Measurements from ENCODE around the gene CARD19.

The CARD19 gene

DNA sequence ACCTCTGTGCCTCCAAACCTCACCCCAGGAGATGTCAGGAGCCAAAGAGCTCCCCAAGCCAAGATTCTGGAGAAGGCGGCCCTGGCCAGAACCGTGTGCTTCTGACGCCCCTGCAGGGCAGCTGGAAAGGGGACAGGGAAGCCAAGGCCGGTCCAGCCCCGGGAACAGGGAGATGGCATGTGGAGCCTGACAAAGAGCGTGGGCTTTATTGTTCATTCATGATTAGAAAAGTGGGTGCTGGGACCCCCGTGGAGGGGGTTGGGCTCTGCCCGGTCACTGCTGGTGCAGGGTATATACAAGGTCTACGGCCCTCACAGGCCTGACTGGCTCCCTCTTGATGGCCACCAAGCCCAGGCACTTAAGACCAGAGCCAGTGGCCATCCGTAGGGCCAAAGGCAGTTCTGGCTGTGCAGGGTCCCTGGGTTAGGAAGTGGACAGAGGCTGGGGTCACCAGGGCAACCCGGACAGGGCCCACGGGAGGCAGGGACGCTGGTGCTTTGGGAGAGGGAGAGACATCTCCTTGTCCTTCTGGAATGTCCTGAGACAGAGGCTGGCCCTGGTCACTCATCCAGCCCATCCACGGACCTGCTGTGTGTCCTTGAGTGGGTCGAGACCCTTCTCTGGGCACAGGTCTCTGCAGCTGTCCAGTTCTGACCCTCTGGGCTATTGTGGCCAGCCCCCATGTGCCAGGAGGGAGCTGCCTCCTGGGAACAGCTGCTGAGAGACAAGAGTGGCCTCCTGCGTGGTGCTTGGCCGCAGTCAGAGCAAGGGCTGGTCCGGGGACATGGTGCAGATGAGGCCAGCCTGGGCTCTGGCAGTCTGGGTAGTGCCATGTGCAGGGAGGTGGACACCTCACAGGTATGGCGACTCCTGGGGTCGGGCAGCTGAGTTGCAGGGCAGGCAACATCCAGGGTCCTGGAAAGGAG, 25.6 kb downstream of the CARD19 start:
- DNase-seq = no peak

DNA sequence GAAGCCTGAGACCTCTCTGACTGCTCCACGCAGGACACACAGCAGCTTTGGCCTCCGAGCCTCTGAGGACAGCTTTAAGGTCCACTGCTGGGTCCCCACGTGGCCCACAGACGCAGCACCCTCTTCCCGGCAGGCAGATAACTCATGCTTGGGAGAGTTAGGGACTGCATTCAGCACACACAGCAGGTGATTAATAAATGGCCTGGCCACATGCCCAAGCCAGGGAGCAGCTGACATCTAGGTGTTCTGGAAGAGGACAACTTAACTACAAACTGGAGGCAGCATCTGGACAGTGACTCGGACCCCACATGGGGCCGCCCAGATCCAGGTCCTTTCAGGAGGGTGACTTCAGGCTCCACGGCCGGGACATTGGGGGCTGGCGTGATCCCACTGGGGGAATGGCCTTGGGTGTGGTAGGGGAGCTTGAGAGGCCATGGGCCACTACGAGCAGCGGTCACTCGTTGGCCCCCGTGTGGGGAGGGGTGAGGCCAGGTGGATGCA, 26.8 kb downstream of the CARD19 start:
- DNase-seq = no peak

DNA sequence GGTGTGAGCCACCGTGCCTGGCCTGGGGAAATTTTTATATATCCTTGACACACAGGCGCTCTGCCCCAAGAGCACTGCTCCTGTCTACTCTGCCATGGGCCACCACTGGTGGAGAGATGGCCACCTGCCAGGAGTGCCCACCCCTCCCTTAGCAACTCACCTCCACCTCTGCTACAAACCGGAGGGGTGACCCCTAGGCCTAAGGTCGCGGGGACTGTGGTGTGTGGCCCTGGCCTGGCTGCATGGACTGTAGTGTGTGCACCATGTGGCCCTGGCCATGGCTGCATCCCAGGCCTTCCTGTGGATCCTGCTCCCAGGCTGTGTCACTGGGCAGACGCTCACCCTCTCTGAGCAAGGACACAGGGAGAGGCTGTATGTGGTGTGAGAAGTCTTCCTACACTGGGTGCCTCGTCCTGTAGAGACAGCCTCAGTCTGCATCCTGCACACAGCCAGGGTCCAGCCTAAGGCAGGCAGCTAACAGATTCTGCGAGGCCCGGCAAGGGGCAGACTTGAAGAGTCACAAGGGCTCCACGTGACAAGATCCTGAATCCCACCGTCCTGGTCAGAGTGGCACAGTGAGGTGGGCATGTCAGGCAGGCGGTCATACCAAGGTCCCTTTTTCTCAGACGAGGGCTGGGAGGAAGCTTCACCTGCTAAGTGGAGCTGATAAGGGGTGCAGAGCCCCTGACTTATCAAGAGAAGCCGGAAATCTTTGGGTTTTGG, 27.7 kb downstream of the CARD19 start:
- no peak for DNase-seq

DNA sequence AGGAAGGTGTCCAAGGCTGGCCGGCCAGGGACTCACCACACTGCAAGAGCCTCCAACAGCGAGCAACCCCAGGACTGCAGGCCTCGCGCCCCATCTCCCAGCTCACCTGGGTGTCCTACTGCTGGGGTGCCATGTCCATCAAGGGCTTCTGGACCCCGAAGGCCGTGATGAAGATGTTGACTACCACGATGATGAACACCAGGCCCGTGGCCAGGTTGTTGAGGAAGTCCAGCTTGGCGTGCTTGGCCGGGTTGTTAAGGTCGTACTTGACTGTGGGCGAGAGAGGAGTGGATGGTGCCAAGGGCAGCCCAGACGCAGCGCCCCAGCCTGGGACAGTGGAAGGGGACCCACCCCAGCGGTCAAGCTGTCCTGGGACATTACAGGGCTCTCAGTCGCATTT, 28.8 kb downstream of the CARD19 start:
- DNase-seq = no peak

DNA sequence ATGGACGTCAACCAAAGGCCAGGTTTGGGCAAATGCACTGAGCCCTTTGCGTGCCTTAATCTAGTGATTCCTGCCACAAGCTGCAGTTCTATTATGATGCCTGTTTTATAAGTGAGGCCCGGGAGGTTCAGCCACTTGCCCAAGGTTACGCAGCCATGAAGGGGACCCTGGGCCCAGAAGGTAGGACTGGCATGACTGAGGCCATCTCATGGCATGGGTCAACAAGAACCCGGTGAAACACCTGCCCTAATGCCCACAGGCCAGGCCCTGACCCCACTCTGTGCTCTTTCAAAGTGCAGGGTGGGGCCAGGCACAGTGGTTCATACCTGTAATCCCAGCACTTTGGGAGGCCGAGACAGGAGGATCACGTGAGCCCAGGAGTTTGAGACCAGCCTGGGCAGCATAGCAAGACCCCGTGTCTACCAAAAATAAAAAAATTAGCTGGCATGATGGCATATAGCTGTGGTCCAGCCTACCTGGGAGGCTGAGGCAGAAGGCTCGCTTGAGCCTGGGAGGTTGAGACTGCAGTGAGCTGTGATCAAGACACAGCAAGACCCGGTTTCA, 29.4 kb downstream of the CARD19 start:
- DNase-seq = no peak

DNA sequence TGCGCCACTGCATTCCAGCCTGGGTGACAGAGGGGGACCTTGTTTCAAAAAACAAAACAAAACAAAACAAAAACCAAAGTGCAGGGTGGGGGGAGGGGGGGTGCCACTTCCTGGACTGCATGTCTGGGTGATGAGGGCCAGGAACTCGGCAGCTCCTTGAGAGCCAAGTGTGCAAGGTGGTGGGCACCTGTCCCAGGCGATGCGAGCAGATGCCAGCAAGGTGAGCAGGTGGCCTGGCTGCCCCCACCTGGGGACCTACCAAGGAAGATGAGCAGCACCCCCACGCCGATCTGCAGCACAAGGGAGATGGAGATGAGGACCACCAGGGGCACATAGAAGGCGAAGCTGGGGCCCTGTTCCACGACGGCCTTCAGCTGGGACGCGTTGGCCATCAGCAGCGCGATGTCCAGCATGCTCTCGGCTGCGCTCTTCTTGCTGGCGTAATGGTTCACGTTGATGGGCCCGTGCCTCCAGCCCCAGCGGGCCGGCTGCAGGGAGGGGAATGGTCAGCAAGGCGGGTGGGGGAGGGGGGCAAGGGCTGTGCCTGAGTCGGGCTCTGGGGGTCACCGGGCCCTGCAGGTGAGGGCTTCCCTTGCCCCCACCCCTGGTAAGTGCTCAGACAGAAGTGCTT, 30.2 kb downstream of the CARD19 start:
- no peak for DNase-seq

DNA sequence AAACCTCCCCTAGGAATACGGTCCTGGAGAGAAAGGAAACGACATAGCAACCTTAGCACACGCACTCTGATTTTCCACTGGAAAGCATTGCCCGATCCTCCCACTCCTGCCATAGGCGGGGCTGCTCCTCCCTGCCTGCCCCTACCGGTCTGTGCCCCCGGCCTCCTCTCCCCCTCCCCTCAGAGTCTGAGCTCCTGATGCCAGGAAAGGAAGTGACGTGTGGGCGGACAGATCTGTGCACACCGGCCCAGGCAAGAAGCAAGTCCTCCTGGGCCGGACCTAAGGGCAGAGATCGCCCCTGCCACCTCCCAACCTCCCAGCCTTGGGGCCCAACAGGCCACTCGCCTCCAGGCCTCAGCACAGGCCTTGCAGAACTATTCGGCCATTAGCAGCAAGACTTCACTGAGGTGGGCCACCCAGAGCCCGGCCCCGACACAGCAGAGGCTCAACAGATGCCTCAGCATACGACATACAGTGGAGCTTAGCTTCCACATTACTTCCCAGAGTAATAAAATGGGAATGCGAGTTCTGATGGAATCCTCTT, 30.9 kb downstream of the CARD19 start:
- no peak for DNase-seq

DNA sequence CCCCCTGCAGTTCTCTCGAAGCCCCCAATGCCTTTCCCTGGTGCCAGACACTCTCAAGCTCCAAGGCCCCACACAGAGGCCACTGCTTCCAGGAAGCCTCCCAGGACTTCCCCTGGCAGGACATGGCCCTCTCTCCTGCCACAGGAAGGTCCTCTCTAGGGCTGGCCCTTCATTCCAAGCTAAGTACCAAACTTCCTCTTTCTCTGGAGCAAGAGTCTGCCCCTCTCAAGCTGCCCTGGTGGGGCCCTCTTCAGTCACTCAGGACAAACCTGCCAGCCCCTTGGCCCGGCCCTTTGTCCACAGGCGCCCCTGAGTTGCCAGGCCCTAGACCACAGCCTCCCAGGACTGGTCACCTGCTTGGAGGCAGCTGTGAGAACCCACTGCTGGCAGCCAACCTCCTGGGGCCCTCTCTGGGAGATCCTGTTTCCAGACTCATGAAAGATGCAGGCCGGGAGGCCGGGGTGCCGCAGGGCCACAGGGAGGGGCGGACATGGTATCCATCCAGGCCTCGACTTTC, 31.4 kb downstream of the CARD19 start:
- DNase-seq = no peak

DNA sequence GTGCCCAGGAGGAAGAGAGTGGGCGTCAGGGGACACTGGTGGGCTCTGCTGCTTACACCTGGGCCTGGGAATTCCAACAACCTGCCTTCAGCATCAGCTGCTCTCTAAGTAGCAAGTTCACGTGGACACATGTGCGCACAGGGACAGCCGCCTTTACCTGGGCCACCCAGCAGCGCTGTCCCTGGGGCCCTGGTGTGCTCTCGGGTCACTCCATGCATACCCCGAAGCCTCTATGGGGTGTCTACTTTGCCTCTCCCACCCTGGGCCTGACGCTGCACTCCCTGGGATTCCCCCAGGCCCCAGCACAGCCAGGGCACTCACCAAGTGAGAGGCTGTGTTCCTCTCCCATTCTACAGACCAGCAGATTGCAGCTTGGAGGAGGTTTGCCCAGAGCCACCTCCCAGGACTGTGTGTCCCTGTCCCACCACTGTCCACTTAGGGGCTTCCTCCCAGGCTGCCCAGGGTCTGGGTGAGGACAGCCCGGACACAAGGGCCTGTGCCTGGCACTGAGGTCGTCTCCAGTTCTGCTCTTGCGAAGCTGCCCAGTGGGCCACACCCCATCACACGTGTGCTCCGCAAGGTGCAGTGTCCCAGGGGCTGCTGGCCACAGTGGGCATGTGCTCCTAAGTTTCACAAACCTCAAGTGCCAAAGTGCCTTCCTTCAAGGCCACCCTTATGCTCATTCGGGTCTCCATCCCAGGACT, 32.1 kb downstream of the CARD19 start:
- no peak for DNase-seq

DNA sequence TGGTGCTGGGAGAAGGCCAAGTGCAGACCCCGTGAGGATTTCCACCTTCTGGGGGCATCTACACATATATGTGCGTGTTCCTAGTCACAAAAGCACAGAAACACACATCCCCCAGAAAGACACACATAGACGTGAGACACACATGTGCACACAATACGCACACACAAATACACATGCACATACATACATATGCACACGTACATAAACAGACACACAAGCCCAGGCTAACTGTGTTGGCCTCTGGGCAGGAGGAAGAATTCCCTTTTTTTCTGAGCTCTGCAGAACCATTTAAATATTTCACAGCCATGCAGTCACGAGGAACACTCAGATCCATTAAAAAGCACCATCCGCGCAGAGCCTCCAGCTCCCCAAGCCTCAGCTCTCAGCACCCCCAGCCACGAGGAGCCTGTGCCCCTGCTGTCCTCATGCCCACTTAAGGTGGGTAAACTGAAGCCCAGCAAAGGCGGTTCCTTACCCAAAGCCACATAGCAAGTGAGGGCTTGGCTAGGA, 32.8 kb downstream of the CARD19 start:
- DNase-seq = no peak

DNA sequence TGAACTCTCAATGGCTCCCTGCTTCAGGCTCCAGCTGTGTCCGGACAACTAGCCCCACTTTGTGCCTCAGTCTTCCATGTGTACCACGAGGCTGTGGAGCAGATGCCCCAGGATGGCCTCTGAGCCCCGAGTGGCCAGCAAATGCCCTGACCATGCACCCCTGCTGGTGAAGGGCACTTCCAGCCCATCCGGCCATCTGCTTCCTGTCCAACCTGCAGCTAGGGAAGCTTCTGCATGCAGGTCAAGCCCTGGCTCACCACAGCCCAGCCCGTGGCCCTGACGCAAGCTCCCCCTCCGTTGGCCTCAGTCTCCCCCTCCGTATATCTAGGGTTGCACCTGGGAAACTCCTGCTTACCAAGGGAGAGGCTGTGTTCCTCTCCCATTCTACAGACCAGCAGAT, 33.3 kb downstream of the CARD19 start:
- no peak for DNase-seq

DNA sequence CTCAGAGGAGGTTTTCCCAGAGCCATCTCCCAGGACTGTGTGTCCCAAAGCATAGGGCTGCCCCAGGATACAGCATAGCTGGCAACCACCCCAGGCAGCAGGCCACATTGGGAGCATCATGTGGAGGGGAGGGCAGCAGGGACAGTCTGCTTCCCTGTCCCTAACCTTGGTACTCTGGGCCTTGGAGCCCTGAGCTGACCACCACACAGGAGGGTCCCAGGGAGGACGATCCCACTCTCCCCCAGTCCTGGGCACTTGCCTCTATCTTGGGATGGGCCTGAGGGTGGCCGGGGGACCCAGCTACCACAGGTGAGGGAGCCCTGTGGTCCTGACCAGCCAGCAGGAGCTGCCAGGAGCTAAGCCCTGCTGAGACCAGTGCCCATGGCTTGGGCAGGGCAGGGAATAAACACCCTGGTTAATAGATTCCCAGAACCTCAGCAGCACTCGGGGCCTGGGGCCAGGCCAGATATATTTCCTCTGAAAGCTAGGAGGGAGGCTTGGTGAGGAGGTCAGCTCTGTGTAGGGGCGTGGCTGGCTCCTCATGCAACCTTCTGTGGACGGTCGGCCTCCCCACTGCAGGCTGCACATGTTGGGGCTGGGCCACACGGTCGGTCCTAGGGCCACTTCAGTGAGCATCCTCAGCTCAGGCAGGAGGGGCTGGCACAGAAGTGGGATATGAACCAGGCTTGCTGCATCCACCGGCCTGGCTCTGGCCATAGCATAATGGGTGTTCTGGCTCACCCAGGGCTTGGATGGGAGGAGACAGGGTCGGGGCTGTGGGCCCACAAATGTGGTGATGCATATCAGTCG, 33.9 kb downstream of the CARD19 start:
- no peak for DNase-seq

DNA sequence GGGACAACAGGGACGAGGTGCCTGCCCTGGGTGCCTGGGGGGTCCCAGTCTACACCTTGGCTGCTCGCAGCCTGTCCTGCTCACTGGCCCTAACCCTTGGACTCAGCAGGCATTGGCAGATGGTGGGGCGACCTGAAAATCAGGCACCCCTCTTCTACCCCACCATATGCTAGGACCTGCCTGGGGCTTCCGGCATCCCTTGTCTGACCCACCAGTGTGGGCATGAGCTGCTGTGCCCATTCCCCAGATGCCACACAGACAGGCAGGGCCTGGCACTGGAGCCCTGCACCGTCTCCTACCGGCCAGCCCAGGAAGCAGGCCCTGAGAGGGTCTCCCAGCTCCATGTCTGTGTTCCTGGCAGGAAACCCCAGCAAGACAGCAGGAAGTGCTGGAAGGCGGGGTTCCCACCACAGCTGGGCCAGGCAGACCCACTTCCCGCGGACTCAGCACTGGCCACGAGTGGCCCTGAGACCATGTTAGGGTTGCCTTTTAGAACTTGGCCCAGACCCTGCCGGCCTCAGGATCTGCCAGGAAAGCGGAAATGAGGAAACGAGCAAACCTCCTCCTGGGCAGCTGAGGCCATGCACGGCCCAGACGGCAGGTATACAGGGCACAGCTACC, 35.0 kb downstream of the CARD19 start:
- no peak for DNase-seq

DNA sequence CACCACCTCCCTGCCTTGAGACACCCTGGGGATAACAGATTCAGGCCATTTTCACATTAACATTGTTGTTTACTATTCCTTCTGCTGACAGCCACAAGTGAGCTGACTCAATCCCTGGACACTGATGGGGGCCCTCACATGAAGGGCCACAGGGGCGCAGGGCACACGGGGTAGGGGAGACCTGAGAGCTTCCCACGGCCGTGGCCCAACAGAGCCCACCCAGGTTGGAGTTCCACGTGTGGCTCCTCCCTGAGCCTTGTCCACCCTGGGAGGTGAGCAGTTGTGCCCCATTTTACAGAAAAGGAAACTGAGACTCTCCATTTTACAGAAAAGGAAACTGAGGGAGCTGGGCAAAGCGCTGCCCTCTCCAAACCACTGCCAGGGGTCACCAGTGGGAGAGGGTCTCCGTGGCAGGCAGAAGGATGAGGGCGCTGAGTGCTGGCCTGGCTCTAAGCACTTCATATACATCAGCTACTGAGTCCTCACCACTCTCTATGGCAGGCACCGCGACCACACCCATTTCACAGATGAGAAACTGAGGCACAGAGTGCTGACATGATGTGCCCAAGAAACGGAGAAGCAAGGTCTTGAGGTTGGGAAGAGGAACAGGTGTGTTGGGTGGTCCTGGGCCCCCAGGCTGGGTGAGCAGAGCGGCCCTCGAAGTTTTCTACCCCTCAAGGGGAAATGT, 35.7 kb downstream of the CARD19 start:
- no peak for DNase-seq

DNA sequence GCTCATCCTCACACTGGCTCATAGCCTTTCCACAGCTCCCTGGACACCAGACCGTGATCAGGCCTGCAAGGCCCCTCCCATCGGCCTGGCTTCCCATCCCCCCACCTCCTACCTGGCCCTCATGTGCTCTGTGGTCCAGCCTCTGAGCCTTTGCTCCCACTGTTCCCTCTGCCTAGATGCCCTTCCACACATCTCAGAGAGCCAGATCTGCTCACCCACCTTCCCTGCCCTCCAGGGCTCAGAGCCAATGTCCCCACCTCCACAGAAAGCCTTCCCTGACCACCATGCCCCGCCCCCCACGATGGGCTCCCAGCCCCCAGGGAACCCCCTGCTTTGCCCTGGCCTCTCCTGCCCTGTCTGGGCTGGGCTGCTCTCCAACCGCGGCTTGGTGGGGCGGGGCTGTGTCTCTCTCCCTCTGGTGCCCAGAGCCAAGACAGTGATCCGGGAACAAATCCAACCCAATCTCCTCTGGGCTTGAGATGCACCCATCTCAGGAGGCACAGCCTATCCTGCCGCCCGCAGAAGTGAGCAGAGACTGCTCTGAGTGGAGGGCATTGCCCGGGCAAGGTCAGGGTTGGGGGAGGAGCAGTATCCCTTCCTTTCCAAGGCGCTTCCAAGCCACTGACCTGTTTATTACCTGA, 36.4 kb downstream of the CARD19 start:
- no peak for DNase-seq

DNA sequence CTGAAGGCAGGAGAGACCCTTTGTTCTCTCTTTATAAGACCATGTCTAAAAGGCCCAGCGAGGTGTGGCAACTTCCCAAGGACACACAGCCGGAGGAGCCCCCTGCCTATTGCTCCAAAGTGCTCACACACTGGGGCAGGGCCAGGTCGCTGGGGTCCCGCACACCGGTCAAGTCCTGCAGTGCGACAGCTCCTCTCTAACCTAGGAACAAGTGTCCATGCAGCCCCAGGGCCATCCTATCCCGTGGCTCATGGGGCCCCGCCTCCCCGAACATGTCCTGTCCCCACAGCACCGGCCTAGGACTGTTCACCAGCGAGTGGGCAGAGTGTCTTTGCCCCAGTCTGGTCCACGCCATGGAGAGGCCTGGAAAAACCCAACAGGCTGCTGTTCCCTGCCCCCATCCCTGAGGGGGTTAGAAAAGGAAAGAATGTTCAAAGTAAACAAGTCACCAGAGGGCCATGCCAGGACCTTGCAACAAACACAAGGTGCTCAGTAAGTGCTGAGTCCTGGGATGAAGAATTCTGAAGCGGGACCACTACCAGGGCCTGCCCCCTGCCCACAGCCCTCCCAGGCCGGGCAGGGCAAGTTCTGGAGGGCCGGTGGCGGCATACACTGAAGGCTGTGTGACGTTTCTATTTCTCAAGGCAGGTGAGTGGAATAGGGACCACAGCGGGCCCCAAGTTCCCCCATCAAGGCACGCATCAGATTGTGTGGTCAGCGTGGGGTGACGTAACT, 37.1 kb downstream of the CARD19 start:
- DNase-seq = peak; percentile 11

DNA sequence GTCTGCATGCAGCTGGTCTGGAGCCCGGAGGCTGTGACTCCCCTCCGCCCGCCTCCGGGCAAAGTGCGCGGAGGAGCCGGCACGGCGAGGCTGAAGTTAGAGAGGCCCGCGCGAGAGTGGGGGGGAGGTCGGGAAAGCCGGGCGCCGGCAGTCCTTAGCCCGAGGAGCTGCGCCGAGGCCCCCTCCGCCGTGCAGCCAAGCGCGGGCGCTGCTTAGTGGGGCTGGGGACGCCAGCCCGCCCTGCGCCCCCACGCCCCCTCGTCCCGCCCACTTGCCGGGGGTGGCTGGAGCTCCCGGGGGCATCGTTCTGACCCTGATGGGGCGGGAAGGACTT, 37.6 kb downstream of the CARD19 start:
- DNase-seq = peak; percentile 47

DNA sequence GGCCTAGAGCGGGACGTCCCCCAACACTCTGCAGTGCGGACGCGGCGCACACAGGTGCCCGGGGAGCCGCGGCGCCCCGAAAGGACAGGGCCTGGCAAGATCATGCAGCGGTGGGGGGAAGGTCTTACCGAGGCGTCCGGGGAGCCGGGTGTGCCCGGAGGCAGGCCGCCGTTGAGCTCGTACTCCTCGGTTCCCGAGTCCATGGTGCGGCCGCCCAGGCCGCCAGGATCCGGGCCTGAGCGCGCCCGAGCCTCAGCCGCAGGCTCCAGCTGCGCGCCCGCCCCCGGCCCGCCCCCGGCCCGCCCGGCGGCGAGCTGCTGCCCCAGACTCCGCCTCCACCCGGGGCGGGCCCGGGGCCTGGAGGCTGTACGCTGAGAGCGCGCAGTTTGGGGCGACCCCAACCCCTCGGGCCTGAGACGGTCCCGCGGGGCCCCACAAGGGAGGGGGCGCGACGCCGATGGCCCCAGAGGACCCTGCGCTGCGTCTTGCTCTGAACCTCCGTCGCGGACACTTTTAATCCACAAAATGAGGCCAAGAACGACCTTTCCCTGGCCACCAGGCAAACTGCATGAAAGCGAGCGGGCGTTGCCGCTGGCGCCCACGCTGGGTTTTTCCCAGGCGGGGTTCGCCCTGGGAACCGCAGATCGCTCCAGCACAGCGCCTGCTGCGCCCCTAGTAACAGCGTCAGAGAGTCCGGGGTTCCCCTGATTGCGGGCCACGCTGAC, 38.2 kb downstream of the CARD19 start, which contains the start of gene NINJ1:
Gene NINJ1, minus strand, starts transcription at position 237 of the 725 bp plus-strand sequence. Its CDS starts 34 bp downstream, at position 203.
- DNase-seq = peak; percentile 60
